ENCODE measurements around the gene ANXA3.
"Not testable (repeated sequence)": the region's sequence is repeated elsewhere in the genome, so short reads cannot be mapped to it uniquely, and the experiment has no call there.

Gene ANXA3

DNA sequence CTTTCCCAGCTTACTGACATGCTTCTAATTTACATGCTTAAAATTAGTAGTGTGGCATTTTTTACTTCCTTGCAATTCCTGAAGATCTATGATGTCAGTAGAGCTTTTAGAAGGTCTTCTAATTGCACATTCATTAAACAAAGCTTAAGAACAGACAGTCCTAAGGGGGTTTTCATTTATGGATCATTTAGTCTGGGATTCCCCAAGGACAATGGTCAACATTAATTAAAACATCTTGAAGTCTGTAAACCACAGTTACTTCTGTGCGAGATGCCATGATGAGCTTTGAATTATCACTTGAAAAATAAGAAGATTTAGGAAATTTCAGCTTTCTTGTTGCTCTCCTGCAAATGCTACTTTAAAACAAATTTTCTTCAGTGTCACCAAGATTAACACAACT lies 20.2 kb downstream of the ANXA3 start:
- no peak for DNase-seq (ENCODE audit: low spot score)

DNA sequence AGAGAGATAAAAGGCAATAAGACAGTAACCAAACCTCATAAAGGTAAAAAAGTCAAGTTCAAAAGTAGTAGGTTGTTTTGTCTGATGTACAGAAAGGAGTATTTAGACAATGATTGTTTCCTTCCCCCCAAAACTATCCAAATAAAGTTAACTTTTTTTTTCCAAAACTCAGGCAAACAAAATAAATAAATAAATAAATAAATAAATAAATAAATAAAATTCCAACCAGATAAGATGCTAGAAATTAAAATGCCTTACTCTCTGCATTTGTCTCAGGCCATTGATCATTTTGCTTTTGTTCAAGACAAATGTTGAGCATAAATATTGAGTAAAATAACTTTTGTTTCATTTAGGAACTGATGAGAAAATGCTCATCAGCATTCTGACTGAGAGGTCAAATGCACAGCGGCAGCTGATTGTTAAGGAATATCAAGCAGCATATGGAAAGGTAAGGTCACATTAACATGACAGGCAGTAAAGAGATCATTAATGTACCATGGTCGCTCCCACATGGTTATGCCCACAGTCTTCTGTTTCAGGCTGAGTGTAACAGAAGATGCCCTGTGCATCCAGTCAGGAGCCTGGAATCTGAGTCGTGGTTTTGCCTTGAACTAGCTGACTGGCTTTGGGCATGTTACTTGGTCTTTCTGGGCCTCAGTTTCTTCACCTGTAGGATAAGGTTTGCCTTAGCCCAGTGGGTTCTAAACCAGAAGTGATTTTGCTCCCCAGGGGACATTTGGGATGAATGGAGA lies 27.3 kb downstream of the ANXA3 start:
- no peak for DNase-seq (ENCODE audit: low spot score)

DNA sequence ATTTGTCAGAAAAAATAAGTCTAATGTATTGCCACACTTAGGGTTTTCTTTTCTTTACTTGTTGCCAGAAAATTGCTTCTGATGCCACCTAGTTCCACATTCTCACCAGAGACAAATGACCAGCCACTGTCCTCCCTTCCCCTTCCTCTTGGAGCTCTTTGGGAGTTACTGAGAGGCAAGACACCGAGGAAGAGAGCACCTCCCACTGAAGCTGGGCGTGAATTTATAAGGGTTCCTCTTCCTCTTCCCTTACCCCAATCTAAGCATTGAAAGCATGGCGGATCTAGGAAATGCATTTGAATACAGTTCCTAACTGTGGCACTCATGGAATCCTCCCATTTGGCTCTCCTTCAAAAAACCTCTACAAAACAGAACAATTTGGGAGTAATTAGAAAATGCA lies 30.0 kb downstream of the ANXA3 start:
- DNase-seq (ENCODE audit: low spot score): no peak

DNA sequence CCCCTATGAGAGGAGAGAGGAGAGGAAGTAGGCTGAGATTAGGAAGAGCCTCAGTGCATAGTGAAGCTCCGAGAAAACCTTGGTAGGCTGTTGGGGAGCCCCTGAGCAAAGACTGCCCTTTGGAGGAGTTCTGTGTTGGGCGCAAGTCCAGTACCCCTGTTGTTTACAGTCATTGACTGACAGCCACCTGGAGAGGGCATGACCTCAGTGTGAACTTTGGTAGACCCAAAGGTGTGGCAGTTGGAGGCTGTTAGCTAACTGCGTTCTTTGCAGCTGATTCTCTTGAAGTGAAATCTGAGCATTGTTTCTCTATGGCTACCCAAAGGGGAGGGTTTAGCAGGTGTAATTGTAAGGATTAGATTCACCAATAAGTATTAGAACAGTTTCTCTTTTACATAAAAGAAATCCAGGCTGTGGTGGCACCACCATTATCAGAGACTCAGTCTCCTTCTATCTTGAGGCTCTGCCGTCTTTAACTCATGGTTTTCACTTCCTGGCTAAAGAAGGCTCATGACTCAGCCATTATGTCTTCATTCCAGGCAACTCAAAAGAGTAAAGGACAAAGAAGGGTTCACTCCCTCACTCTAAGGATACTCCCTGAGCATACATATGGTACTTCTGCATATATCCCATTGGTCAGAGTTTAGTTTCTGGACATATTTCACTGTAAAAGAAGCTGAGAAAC lies 33.4 kb downstream of the ANXA3 start:
- no peak for DNase-seq (ENCODE audit: low spot score)

DNA sequence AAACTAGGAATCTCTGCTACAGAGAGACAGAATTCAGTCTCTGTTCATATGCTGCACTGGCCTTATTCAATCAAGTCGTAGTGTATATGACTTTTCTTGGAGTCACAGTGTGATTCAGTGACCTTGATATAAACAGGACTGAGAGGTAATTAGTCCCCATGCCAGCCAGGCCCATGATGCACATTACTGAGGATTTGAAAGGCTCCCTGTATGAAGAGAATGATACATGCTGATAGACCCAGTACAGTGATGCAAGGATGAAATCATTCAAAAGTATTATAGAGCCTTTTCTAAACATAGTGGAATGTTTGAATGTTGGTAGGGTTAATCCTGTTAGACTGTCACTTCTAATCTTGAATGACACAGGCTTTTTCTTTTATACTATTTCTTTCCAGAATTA lies 34.1 kb downstream of the ANXA3 start:
- DNase-seq (ENCODE audit: low spot score): no peak

DNA sequence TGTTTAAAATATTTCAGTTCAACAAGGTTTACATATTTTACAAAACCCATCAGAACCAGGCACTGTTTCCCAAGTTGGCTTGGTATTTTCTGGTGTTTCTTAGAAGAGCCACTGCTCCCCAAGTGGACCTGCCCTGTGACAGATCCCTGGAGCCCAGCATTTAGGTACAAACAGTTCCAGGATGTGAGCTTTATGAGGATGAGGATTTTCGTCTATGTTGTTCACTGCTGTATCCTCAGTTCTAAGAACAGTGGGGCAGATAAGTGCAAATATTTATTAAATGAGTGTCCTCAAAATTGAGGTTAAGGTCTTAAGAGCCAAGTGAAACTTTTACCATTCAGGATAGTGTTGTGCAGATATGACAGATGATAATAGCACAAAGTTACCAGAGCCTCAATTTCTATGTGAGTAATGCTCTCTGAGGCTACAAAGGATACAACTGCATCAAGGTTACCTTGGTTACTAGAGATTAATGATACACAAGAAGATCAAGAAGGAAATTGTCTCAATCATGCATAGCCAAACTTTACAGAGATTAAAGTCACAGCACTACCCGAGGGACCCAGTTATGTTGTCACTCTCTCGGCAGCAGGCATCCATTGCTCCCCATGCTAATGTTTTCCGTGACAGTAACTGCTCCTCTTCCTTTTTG lies 37.5 kb downstream of the ANXA3 start:
- DNase-seq (ENCODE audit: low spot score): no peak

DNA sequence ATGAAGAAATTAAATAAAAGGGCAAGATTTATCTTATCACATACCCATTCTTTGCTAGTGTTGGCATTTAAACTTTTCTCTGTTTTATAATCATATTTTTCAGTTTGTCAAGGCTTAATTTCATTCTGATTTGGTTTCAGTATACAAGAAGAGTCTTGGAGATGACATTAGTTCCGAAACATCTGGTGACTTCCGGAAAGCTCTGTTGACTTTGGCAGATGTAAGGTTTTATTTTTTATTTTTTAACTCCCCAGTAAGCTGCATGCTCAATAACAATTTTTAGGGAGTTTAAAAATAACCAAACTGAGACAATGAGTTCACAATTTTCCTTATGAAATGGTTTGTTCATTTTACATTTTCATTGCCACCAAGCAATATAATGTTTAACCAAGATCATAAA lies 39.8 kb downstream of the ANXA3 start:
- no peak for DNase-seq (ENCODE audit: low spot score)

DNA sequence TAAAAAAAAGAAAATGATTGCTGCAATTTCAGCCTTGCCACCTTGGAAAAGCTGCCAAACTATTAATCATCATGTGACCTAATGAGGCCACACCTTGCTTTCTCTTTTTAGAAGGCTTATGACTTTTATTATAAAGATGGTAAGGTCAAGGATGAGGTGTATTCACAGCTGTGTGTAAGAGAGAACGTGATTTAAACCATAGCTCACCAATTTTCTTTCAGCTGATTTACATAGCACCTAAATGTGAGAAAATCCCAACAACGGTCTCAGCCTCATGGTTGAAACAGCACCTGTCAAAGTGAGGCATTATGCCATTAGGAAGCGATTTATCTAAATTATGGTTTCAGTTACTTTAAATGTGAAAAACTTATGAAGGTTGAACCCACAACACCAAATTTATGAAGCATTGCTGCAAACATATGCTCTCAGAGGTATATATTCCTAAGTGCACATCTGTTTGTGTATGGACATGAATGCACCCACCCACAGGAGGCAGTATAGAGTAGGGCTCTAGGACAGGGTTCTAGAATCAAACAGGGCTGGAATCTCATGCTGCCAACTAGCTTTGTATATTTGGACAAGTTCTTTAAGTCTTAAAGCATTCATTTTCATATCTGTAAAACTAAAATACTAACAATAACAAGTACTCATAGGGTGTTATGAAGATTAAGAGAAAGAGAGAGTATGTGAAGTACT lies 40.7 kb downstream of the ANXA3 start:
- peak; percentile 51 for DNase-seq (ENCODE audit: low spot score)

DNA sequence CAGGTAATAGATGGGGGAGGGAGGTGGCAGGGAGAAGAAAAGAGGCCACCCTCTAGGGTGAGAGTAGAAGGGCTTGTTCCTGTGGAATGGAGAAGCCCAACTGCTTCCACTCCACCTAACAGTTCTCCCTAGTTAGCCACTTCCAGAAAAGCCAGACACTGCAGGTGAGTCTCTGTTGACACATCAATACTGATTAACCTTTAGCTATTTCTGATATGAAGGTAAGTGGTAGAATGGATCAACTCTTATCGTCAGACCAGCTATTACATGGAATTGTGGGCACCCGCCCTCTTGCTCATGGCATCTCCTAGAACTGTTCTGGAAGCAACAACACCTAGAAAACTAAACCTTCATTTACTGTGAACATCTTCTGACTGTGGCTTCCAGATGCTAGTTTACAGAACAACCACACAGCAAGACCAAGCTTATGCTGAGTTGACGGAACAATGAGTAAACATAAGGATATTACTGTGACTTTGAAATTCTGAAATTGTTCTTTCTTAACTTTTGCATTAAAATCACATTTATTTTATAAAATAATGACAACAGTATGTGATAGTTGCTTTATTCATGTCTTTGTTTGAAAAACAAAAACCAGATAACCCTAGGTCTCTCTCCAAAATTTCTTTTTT lies 44.7 kb downstream of the ANXA3 start:
- no peak for DNase-seq (ENCODE audit: low spot score)

DNA sequence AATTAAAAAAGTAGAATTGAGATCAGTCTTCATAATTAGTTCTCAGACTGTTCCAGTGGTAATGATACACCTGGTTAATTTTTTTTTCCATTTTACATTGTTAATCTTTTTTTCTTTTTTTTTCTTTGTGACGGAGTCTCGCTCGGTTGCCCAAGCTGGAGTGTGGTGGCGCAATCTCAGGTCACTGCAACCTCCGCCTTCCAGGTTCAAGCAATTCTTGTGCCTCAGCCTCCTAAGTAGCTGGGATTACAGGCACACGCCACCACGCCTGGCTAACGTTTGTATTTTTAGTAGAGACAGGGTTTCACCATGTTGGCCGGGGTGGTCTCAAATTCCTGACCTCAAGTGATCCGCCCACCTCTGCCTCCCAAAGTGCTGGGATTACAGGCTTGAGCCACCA lies 46.9 kb downstream of the ANXA3 start:
- not testable (repeated sequence) for DNase-seq (ENCODE audit: low spot score)

DNA sequence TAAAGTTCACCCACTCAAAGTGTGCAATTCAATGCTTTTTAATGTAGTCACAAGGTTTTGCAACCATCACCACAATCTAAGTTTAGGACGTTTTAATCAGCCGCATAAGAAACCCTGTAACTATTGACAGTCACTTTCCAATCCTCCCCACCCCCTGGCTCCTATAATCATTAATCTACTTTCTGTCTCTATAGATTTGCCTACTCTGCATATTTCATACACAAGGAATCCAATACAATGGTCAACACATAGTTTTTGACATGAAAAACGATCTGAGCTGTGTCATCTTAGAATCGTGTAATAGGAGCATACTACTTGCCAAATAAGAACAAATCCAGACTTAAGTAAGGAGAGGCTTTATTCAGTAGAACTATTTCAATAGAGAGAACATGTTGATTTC lies 47.6 kb downstream of the ANXA3 start:
- no peak for DNase-seq (ENCODE audit: low spot score)

DNA sequence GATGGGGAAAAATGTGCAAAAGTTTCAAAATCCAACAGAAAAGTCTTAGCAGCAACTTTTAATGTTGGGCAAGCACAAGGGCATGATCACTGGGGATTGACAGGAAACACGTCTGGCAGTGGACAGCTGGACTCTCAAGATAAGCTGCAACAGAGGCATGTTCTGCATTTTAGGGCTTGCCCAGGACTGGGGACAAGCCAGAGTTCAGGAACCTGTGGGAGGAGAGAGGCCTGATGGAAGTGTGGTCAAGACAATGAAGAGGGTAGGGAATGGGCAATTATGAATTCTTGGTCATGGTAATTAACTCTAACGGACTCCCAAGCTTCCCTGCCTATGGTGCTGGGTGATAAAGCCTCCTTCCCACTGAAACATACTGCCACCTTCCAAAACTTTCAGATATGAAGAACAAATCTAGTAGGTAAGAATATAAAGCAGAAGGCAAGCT lies 48.4 kb downstream of the ANXA3 start:
- DNase-seq (ENCODE audit: low spot score): no peak

DNA sequence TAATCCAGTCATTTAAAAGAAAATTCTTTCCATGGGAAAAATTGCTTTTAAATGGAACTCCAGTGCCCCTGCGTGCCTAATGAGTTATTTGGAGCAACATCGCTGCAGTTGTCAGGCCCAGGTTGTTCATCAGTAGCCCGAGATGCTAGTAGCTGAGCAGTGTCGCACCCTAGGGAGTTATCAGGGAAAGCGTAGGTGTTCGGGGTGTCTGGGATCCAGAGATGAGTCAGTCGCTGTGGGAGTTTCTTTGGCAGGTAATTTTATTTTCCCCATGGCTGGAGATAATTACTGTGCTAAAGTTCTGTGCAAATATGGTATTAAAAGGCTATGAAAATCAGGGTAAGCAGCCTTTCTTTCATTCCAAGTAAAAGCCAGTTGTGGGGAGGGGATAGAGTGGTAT lies 49.4 kb downstream of the ANXA3 start:
- DNase-seq (ENCODE audit: low spot score): no peak

DNA sequence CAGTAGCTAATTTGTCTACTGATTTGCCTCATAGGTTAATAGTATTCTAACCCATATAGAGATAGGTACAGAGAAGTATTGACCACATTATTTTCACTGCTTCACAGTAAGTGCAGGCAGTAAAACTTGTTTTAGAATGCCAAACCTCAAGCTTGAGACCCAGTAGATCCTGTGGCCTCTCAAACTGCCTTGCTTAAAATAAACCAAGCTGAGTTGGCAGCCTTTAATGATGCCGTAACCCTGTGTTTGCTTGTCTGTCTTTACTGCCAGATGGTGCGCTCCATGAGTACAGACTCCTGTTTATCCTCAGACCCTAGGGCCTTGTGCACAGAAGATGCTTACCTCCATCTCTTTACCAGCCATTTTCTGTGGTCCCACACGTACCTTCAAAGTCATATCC lies 50.8 kb downstream of the ANXA3 start:
- DNase-seq (ENCODE audit: low spot score): no peak

DNA sequence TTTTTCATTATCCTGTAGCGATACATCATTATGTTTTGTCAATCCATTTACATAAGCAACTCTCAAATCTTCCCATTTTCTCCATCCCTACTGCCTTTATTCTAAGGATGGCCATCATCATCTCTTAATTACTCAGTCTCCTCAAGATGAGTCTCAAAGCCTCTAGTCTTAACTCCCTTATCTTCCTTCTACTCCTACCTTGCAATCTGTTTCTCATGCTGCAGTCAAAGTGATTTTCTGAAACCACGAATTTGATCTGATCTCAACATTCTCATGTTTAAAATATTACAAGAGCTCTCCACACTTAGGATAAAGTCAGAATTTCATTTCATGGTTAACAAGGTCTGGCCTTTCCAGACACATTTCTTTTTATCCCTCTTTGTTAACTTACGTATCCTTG lies 51.8 kb downstream of the ANXA3 start:
- no peak for DNase-seq (ENCODE audit: low spot score)

DNA sequence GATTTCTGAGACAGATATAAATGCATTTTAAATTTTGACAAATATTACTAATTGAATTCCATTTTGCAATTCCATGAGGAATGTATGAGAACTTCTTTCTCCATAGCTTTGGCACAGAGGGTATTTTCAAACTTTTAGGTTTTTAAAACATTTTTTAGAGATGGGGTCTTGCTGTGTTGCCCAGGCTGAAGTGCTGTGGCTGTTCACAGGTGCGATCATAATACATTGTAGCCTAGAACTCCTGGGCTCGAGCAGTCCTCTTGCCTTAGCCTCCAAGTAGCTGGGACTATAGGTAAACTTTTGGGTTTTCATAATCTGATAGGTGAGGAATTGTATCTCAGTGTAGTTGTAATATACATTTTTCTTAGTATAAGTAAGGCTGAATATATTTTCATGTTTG lies 53.4 kb downstream of the ANXA3 start:
- no peak for DNase-seq (ENCODE audit: low spot score)

DNA sequence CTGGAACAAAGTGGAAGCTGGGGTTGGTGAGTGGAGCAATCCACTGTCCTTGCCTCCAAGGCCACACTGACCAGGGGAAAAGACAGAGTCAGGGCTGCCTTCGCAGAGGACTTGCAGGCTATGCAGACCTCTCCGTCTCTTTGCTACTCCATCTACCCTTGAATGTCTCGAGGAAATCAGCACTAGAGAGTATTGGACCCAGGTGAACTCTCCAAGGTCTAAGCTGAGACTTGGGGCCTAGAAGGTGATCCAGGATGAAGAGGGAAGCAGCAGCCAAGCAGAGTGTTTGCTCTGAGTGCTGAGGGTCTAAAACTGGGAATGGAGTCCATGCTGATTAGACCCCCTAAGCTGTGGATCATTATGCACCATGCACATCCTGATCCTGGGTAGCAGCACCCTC lies 54.5 kb downstream of the ANXA3 start:
- DNase-seq (ENCODE audit: low spot score): no peak

DNA sequence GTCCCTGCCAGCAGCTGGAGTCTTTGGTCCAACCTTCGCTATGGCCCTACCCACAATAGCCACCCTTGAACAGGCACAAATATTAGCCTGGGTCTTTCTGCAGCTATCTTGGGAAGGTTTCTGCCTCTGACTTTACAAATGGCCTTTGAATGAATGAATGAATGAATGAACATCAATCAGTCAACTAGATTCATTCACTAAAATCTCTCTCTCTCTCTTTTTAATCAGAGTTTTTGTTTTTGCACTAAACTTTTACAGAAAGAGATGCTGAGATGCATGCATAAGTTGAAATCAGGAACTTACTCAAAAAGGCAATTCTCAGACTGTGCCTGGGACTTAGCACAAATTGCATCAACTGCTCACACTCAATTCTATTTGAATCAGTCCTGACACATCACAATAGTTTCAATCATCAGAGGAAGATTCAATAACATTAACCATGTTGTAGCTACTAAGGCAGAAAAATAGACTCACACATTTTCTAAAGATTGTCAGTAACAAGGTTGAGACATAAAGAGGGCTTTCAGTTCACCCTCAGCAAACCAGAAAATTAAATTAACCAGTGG lies 55.0 kb downstream of the ANXA3 start:
- no peak for DNase-seq (ENCODE audit: low spot score)

DNA sequence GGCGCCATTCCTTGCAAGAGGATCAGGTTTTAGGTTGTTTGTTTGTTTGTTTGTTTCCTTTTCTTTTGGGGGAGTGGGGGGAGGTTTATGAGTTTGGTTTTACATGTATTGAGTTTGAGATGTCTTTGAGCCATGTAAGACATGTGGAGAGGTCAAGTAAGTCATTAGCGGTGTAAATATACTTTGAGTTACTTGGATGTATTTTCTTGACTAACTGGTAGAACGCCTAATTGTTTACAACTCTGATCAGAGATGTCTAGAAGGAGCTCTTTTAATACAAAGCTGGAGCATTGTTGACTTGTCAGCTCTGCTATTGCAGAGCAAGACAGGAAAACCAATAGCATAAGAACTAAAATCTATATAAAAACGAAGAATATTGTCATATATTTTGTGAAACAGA lies 57.1 kb downstream of the ANXA3 start:
- no peak for DNase-seq (ENCODE audit: low spot score)

DNA sequence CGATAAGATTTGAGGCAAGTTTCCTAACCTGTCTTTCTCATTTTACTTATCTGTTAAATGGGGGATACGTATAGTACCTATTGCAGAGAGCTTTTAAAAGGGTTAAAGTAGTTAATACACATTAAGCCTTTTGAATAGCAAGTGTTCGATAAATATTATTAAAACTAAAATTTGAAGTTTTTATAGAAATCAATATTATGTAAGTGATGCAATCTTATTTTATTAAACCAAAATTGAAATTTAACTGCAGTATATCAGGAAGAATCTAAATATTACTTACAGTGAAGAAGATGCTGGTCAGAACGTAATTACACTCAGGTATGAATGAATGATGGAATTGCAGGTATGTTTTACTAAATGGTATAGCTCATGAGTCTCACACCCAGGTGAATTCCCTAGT lies 58.0 kb downstream of the ANXA3 start:
- DNase-seq (ENCODE audit: low spot score): no peak

DNA sequence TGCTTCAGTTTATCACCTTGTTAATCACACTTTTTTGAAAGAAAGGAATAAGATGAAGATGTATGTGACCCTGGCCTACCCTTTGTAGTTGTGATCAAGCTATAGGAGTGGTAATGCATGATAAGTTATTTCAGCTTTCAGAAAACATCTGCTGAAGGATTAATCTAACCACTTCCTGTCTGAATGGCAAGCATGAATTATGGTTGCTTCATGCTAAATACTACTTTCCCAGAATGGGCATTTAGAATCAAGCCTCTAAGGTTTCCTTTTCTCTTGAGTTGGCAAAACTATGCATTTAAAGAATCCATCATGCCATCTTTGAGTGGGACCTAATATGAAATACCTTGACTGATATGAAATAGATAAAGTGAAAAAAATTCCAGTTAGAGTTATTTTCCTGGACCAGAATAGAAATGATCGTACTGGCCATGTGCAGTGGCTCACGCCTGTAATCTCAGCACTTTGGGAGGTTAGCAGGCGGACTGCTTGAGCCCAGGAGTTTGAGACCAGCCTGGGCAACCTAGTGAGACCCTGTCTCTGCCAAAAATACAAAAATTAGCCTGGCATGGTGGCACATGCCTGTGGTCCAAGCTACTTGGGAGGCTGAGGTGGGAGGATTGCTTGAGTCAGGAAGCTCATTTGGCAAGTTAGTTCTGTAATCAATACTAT lies 59.1 kb downstream of the ANXA3 start:
- peak; percentile 64 for DNase-seq (ENCODE audit: low spot score)

DNA sequence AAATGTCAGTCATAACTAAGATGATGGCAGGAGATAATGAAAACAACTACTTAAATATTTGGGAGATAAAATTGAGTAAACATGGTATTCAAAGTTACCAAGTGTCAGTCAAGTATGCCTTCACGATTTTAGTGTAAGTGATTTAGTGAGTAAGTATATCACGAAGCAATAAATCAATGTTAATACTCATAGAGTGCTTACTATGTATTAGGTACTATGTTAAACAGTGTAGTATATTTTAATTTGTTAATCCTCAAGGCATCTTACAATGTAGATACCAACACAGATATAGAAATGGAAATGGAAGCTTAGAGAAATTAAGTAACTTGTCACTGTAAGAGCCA lies 59.6 kb downstream of the ANXA3 start:
- no peak for DNase-seq (ENCODE audit: low spot score)
